ENCODE data around the gene TTLL4. TPM values are rescaled to one million over a fixed set of nuclear protein-coding genes. Genes with fewer than 3 reads are reported as not detected.
A peak's percentile ranks its signal among the peaks of the same experiment; 100 is the strongest.

Gene TTLL4
- total and polyA plus RNA-seq, 4 donors = 18.6 to 30.5 (median 22.3) TPM

- Histone ChIP-seq H3K9me3 (ENCODE audit: control insufficient read depth in 4 of 4, insufficient read depth in 3 of 4, low read length in 3 of 4) (peaks cover 0 to 2% (median 0%) of the 10 kb centered on the region in 4 donors), H3K4me1 (ENCODE audit: control insufficient read depth in 5 of 5, insufficient read depth in 5 of 5, low read length in 5 of 5) (peaks cover 0 to 12% (median 5%) of the 10 kb centered on the region in 5 donors), H3K27me3 (ENCODE audit: control insufficient read depth in 3 of 3, insufficient read depth in 3 of 3, low read length in 2 of 3) (no peaks in the 10 kb centered on the region), H3K36me3 (ENCODE audit: control insufficient read depth in 4 of 4, insufficient read depth in 4 of 4, low read length in 4 of 4) (peaks cover 0 to 2% (median 0%) of the 10 kb centered on the region in 4 donors), H3K4me3 (no peak overlapping the region), H3K27ac (ENCODE audit: low read depth in 1 of 2, low read length in 1 of 2) (no peak overlapping the region), H3K9ac (ENCODE audit: insufficient read depth in 1 of 2, low read length in 2 of 2) (no peak overlapping the region)
- DNase-seq (no peak), ATAC-seq (ENCODE audit: insufficient read depth, low FRiP score) (no peak)
- no peak for TF ChIP-seq CTCF (IDR thresholded peaks at IDR 0.05; ENCODE audit: control extremely low read depth, extremely low read depth)
- WGBS, 2 donors = 88 to 95% methylated on average over 9 of the region's 9 CpGs
Observed at GRCh38 chr2:218777276-218777990, 66.8 kb downstream of the TTLL4 start.

GRCh38 chr2:218780046-218780445 is 69.4 kb downstream of the TTLL4 start:
- Histone ChIP-seq H3K27ac (ENCODE audit: low read depth in 1 of 2, low read length in 1 of 2) (no peak overlapping the region), H3K9ac (ENCODE audit: insufficient read depth in 1 of 2, low read length in 2 of 2) (no peak overlapping the region), H3K4me3 (no peak overlapping the region), H3K36me3 (ENCODE audit: control insufficient read depth in 4 of 4, insufficient read depth in 4 of 4, low read length in 4 of 4) (no peaks in the 10 kb centered on the region), H3K27me3 (ENCODE audit: control insufficient read depth in 3 of 3, insufficient read depth in 3 of 3, low read length in 2 of 3) (no peaks in the 10 kb centered on the region), H3K4me1 (ENCODE audit: control insufficient read depth in 5 of 5, insufficient read depth in 5 of 5, low read length in 5 of 5) (peaks cover 0 to 16% (median 5%) of the 10 kb centered on the region in 5 donors), H3K9me3 (ENCODE audit: control insufficient read depth in 4 of 4, insufficient read depth in 3 of 4, low read length in 3 of 4) (peaks cover 0 to 2% (median 0%) of the 10 kb centered on the region in 4 donors)
- TF ChIP-seq CTCF (IDR thresholded peaks at IDR 0.05; ENCODE audit: control extremely low read depth, extremely low read depth) = no peak
- DNase-seq = no peak
- WGBS, 2 donors = 73 to 89% methylated on average over 2 of the region's 2 CpGs
- ATAC-seq (ENCODE audit: insufficient read depth, low FRiP score) = no peak

GRCh38 chr2:218780851-218781690 is 70.4 kb downstream of the TTLL4 start:
- Histone ChIP-seq H3K4me1 (ENCODE audit: control insufficient read depth in 5 of 5, insufficient read depth in 5 of 5, low read length in 5 of 5) (peaks cover 0 to 16% (median 5%) of the 10 kb centered on the region in 5 donors), H3K27ac (ENCODE audit: low read depth in 1 of 2, low read length in 1 of 2) (peak overlapping the region; percentile 68 to 89), H3K36me3 (ENCODE audit: control insufficient read depth in 4 of 4, insufficient read depth in 4 of 4, low read length in 4 of 4) (no peaks in the 10 kb centered on the region), H3K9ac (ENCODE audit: insufficient read depth in 1 of 2, low read length in 2 of 2) (peak overlapping the region; percentile 44 to 85), H3K4me3 (peak overlapping the region; percentile 54), H3K9me3 (ENCODE audit: control insufficient read depth in 4 of 4, insufficient read depth in 3 of 4, low read length in 3 of 4) (peaks cover 0 to 2% (median 0%) of the 10 kb centered on the region in 4 donors), H3K27me3 (ENCODE audit: control insufficient read depth in 3 of 3, insufficient read depth in 3 of 3, low read length in 2 of 3) (no peaks in the 10 kb centered on the region)
- TF ChIP-seq CTCF (IDR thresholded peaks at IDR 0.05; ENCODE audit: control extremely low read depth, extremely low read depth) = no peak
- DNase-seq (peak in 2 of 3 donors; percentile 51), ATAC-seq (ENCODE audit: insufficient read depth, low FRiP score) (no peak)
- 31 to 37% methylated on average over 15 of the region's 15 CpGs for WGBS, 2 donors
